ENCODE data around the gene SLC38A5. TPM values are rescaled to one million over a fixed set of nuclear protein-coding genes. Genes with fewer than 3 reads are reported as not detected.

SLC38A5 gene
- total RNA-seq, 1 donor = 97.0 TPM

DNA sequence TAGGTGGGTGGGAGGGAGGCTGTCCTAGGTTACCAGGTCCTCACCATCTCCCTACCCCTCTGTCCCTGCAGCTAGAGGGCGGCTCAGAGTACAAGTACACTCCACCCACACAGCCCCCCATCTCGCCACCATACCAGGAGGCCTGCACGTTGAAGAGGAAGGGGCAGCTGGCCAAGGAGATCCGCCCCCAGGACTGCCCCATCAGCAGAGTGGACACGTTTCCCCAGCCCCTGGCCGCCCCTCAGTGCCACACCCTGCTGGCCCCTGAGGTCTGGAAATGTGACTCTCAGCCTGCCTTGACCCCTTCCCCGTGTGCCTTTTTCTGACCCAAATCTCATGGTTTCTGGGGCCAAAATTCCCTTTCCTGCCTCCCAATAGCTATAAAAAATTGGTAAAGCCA, 12.5 kb upstream of the SLC38A5 start:
- TF ChIP-seq, protein P1, sequence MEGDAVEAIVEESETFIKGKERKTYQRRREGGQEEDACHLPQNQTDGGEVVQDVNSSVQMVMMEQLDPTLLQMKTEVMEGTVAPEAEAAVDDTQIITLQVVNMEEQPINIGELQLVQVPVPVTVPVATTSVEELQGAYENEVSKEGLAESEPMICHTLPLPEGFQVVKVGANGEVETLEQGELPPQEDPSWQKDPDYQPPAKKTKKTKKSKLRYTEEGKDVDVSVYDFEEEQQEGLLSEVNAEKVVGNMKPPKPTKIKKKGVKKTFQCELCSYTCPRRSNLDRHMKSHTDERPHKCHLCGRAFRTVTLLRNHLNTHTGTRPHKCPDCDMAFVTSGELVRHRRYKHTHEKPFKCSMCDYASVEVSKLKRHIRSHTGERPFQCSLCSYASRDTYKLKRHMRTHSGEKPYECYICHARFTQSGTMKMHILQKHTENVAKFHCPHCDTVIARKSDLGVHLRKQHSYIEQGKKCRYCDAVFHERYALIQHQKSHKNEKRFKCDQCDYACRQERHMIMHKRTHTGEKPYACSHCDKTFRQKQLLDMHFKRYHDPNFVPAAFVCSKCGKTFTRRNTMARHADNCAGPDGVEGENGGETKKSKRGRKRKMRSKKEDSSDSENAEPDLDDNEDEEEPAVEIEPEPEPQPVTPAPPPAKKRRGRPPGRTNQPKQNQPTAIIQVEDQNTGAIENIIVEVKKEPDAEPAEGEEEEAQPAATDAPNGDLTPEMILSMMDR (IDR thresholded peaks at IDR 0.05; ENCODE audit: insufficient read depth, low read length) = no peak
- no peak overlapping the region for H3K4me3 ChIP-seq (ENCODE audit: low read depth, low read length)
- no peak for DNase-seq (ENCODE audit: low read depth)

DNA sequence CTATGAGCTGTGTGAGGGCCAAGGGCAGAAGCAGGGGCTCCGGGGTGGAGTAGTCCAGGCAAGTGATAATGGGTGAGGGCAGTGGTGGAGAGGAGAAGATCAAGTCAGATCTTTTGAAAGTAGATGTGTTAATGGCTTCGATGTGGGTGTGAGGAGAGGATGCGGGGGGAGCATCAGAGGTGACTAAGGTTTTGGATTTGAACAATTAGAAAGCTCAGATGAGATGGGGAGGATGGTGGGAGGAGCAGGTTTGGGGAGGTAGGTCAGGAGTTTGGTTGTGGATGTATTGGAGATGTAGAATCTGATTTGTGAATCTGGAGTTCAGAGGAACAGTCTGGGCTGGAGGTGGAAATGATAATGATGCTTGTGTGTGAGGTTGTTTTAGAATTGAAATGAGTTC, 10.5 kb upstream of the SLC38A5 start:
- DNase-seq (ENCODE audit: low read depth) = no peak
- no peak overlapping the region for H3K4me3 ChIP-seq (ENCODE audit: low read depth, low read length)
- TF ChIP-seq, protein P1 (IDR thresholded peaks at IDR 0.05; ENCODE audit: insufficient read depth, low read length) = no peak

DNA sequence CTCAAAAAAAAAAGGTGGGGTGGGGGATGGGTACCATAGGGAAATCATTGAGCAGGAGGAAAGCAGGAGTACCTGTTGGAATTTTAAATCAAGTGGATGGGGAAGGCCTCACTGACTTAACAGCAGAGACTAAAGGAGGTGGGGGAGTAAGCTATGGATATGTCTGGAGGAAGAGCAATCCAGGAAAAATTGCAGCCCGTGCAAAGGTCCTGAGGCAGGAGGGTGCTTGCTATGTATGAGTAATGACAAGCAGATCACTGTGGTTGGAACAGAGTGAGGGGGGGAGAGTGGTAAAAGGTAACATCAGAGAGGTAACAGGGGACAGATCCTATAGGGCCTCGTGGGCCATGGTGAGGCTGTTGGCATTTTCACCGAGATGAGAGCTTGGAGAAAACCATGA, 10.1 kb upstream of the SLC38A5 start:
- H3K4me3 ChIP-seq (ENCODE audit: low read depth, low read length) = no peak overlapping the region
- no peak for DNase-seq (ENCODE audit: low read depth)
- TF ChIP-seq, protein P1 (IDR thresholded peaks at IDR 0.05; ENCODE audit: insufficient read depth, low read length) = no peak

DNA sequence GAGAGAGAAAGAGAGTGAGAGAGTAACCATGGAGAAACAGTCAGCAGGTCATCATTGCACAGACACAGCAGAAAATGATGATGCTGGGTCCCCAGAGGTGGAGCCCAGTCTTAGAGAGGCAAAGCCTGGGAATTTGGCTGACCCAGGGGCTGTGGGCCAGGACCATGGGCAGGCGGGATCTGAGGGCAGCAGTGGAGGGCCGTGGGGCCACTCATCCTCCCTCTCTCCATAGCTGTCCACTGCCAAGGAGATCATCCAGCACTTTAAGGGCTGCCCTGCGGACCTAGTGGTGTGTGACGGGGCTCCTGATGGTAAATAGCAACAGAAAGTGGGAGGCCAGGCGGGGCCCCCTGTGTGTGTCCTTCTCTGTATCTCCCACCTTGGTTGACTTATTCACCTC, 8.7 kb upstream of the SLC38A5 start:
- DNase-seq (ENCODE audit: low read depth) = no peak
- TF ChIP-seq, protein P1 (IDR thresholded peaks at IDR 0.05; ENCODE audit: insufficient read depth, low read length) = no peak
- H3K4me3 ChIP-seq (ENCODE audit: low read depth, low read length) = no peak overlapping the region

DNA sequence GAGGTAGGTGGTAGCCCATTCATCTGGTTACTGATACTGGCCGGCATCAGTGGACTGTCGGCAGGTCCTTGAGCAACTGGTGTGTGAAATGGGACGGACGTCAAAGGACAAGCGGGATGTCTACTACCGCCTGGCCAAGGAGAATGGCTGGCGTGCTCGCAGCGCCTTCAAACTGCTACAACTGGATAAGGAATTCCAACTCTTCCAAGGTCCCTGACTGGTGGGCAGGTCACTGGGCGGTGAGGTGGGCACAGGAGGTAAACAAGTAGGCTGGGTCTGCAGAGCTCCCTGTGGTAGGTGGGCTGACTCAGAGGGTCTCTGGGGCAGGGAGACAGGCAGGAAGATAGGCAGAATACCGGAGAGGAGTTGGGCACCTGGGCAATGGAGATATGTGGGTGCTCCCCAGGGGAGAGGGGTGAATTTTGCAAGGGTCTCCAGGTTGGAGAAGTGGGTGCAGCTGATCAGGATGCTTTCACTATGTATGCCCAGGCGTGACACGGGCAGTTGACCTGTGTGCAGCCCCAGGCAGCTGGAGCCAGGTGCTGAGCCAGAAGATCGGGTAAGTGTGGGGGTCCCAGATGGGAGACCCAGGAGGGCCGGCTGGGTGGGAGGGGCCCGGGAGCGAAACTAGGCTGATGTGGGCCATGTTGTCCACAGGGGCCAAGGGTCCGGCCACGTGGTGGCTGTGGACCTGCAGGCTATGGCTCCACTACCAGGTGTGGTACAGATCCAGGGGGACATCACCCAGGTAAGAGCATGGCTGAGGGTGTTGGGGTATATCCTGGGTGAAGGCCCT, 8.1 kb upstream of the SLC38A5 start:
- TF ChIP-seq, protein P1 (IDR thresholded peaks at IDR 0.05; ENCODE audit: insufficient read depth, low read length) = no peak

DNA sequence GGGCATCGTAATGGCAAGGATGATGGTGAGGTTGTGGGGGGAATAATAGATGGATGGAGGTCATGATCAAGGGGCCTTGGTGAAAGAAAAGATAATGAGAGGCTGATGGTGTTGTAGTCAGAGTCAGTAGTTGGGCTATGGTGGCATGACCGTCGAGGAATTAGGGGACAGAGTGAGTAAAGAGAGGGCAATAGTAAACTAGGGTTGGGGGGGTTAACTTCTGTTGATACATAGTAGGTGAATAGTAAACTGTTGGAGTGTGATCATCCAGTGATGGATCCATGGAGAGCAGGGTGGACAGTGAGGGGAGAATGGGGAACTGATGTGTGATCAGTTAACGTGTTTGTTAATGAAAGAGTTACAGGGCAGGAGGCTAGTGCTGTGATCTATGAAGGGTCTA, 6.9 kb upstream of the SLC38A5 start:
- TF ChIP-seq, protein P1 (IDR thresholded peaks at IDR 0.05; ENCODE audit: insufficient read depth, low read length) = no peak
- peak overlapping the region; percentile 82 for H3K4me3 ChIP-seq (ENCODE audit: low read depth, low read length)

More for the DNA sequence above, 8.1 kb upstream of the SLC38A5 start:
- no peak for DNase-seq (ENCODE audit: low read depth)
- H3K4me3 ChIP-seq (ENCODE audit: low read depth, low read length) = no peak overlapping the region

More for the DNA sequence above, 6.9 kb upstream of the SLC38A5 start:
- no peak for DNase-seq (ENCODE audit: low read depth)

All from fibroblast of the aortic adventitia (primary cell).